K562 (cell line): ENCODE measurements around the gene USP13. TPM values are rescaled to one million over a fixed set of nuclear protein-coding genes. Genes with fewer than 3 reads are reported as not detected.

Experiments used
- ATAC-seq: fragments of 200-7000 bp; cut with Tn5 transposase; 3 replicates; pipeline ENCODE4 v1.9.1; 2020; ENCODE audit warnings: moderate library complexity
- BruUV-seq: library from RNA; stranded (reverse); fragments of 400-500 nt; replicated peaks from 2 replicates; lab custom pipeline; 2021; lab: Mats Ljungman, UMichigan
- CTCF ChIA-PET: fragments of 300-600 bp; formaldehyde crosslinking; extraction: SDS; loops from one replicate; lab custom pipeline; 2021; ENCODE audit warnings: low intra/inter-chr PET ratio; lab: Yijun Ruan, JAX
- POLR2A ChIA-PET: fragments of 300-600, 350-650 bp; sonication (Branson Sonifier 250); formaldehyde crosslinking; extraction: SDS; loops from one replicate; lab custom pipeline; 2021; ENCODE audit warnings: antibody characterized with exemption, inconsistent platforms; lab: Yijun Ruan, JAX
- DNase-seq, 4 experiments: peaks; one replicate each; pipeline versions ENCODE4 v3.0.0 to v3.0.0-alpha.2; 2011 to 2018; ENCODE audit warnings: low spot score in 3 of 4, mixed read lengths in 3 of 4; ENCODE audit errors: extremely low read depth in 1 of 4
- FAIRE-seq: peaks from 2 replicates; lab custom pipeline; 2011; peaks lifted over from hg19 to GRCh38; lab: Jason Lieb, UNC
- H2AFZ ChIP-seq: 2 replicates; pipeline ENCODE4 v1.6.0; 2011; ENCODE audit warnings: low read depth, low read length, control low read depth, inconsistent platforms
- H3K27ac ChIP-seq: fragments of 200-600 bp; 3 replicates; pipeline ENCODE4 v1.8.0; 2011; ENCODE audit warnings: low read depth, mild to moderate bottlenecking, control low read depth, inconsistent platforms, low read length, moderate library complexity, mixed read lengths; ENCODE audit errors: extremely low read depth
- H3K27me3 ChIP-seq, 2 experiments: fragments of 300-600 bp in 1 of 2; 2 replicates in 1 of 2; 3 replicates in 1 of 2; pipeline versions ENCODE4 v1.6.0 to v1.8.0; 2011; ENCODE audit warnings: inconsistent platforms in 2 of 2, low read length in 2 of 2, mild to moderate bottlenecking in 1 of 2, mixed read lengths in 1 of 2, moderate library complexity in 1 of 2; ENCODE audit not compliant: control insufficient read depth in 2 of 2, insufficient read depth in 2 of 2
- H3K36me3 ChIP-seq: fragments of 300-600 bp; 3 replicates; pipeline ENCODE4 v1.8.0; 2011; ENCODE audit warnings: mild to moderate bottlenecking, low read length, inconsistent platforms; ENCODE audit not compliant: control insufficient read depth, insufficient read depth
- H3K4me1 ChIP-seq, 2 experiments: fragments of 200-600 bp in 1 of 2; replicated peaks in 1 of 2; 2 replicates in 1 of 2; 3 replicates in 1 of 2; pipeline versions ENCODE4 v1.5.1 to v1.8.0; 2011; ENCODE audit warnings: inconsistent platforms in 2 of 2, low read length in 2 of 2, mild to moderate bottlenecking in 1 of 2, mixed read lengths in 1 of 2, moderate library complexity in 1 of 2; ENCODE audit not compliant: control insufficient read depth in 2 of 2, insufficient read depth in 2 of 2
- H3K4me2 ChIP-seq: 2 replicates; pipeline ENCODE4 v1.6.1; 2011; ENCODE audit warnings: low read length, control low read depth, inconsistent platforms, mixed read lengths; ENCODE audit not compliant: insufficient read depth
- H3K4me3 ChIP-seq: fragments of 200-600 bp; sonication (generic), shearing (Covaris generic); 2 replicates; pipeline ENCODE4 v1.5.1; 2016; ENCODE audit warnings: control low read depth, inconsistent platforms
- H3K79me2 ChIP-seq: fragments of 200-600 bp; 3 replicates; pipeline ENCODE4 v1.8.0; 2011; ENCODE audit warnings: low read length, inconsistent platforms; ENCODE audit not compliant: control insufficient read depth, insufficient read depth
- H3K9ac ChIP-seq, 2 experiments: 2 replicates each; pipeline versions ENCODE4 v1.6.0 to v1.6.1; 2011; ENCODE audit warnings: low read depth in 2 of 2, low read length in 2 of 2, control low read depth in 1 of 2, inconsistent platforms in 1 of 2, mild to moderate bottlenecking in 1 of 2, mixed read lengths in 1 of 2; ENCODE audit not compliant: insufficient read depth in 1 of 2
- H3K9me1 ChIP-seq: one replicate; pipeline ENCODE4 v1.6.0; 2011; ENCODE audit warnings: inconsistent platforms, mild to moderate bottlenecking, low read length, moderate library complexity; ENCODE audit not compliant: control insufficient read depth, insufficient read depth
- H3K9me3 ChIP-seq: replicated peaks from 2 replicates; pipeline ENCODE4 v1.5.1; 2011; ENCODE audit warnings: low read depth, low read length, inconsistent platforms; ENCODE audit not compliant: control insufficient read depth, insufficient read depth
- H4K20me1 ChIP-seq: replicated peaks from 2 replicates; pipeline ENCODE4 v1.6.1; 2011; ENCODE audit warnings: low read length, inconsistent platforms, mixed read lengths; ENCODE audit not compliant: control insufficient read depth, insufficient read depth
- C11orf30 ChIP-seq: fragments of 450-650 bp; IDR thresholded peaks from 2 replicates; pipeline ENCODE4 v1.6.1; 2016; ENCODE audit warnings: low read depth, mild to moderate bottlenecking
- GTF2F1 ChIP-seq: IDR thresholded peaks from 2 replicates; pipeline ENCODE4 v1.6.1; 2011; ENCODE audit warnings: low read depth, low read length, improper control_type of control experiment
- HNRNPK ChIP-seq: fragments of 200-400 bp; formaldehyde crosslinking; IDR thresholded peaks from one replicate; pipeline ENCODE4 v1.6.1; 2018; ENCODE audit warnings: mild to moderate bottlenecking, low read depth, low read length; ENCODE audit not compliant: poor library complexity, severe bottlenecking
- NCOA2 ChIP-seq, 2 experiments: fragments of 450-650 bp; IDR thresholded peaks; 2 replicates each; pipeline ENCODE4 v1.6.1; 2018; ENCODE audit warnings: mild to moderate bottlenecking in 2 of 2, moderate library complexity in 1 of 2; ENCODE audit not compliant: partially characterized antibody in 2 of 2
- SAFB ChIP-seq: fragments of 200-400 bp; formaldehyde crosslinking; IDR thresholded peaks from 2 replicates; pipeline ENCODE4 v1.6.1; 2017; ENCODE audit warnings: low read depth, low read length, borderline replicate concordance
- SP2 ChIP-seq: IDR thresholded peaks from 2 replicates; pipeline ENCODE4 v1.6.1; 2011; ENCODE audit warnings: mild to moderate bottlenecking, low read depth, low read length, moderate library complexity; ENCODE audit not compliant: poor library complexity, severe bottlenecking; ENCODE audit errors: extremely low read depth
- TEAD1 ChIP-seq, 2 experiments: fragments of 450-650 bp in 1 of 2; sonication (generic) in 1 of 2; formaldehyde crosslinking; IDR thresholded peaks; 2 replicates each; pipeline versions ENCODE4 v1.4.0 to v1.8.0; 2020 to 2022; ENCODE audit warnings: mild to moderate bottlenecking in 2 of 2, missing genetic modification reagents in 1 of 2
- ZNF717 ChIP-seq: fragments of 250-450 bp; sonication (Bioruptor Pico); IDR thresholded peaks from 2 replicates; pipeline ENCODE4 v1.5.0; 2021
- WGBS: fragments of 100-300 bp; shearing (Covaris generic); methylation state at CpG from one replicate; pipeline ENCODE4 v1.1.6; 2016; ENCODE audit warnings: low coverage, mixed read lengths; ENCODE audit not compliant: insufficient coverage; ENCODE audit errors: missing lambda C conversion rate; 5-methylcytosine and 5-hydroxymethylcytosine counted together
- in situ Hi-C: fragments of 300-500 bp; cut with MboI; formaldehyde crosslinking; loops from 4 replicates; pipeline ENCODE4 v1.15.0; 2018; ENCODE audit warnings: inconsistent platforms, mixed read lengths
- intact Hi-C: fragments of 100-400 bp; cut with micrococcal nuclease; formaldehyde crosslinking; loops from 2 replicates; pipeline ENCODE4 v1.14.2; 2022
- polyA plus RNA-seq, 8 experiments: library from polyadenylated mRNA; depleted of rRNA in 4 of 8; stranded (reverse) in 5 of 8; unstranded in 3 of 8; fragments of >200 nt; fragmentation: Nextera tagmentation in 2 of 8; fragmentation: Illumina TruSeq in 1 of 8; extraction: Ambion mirVana in 2 of 8; extraction: Trizol in 1 of 8; gene quantifications; 2 replicates each; pipeline versions ENCODE4 v1.2.1 to v1.2.3, GENCODE V29; 2011 to 2014; ENCODE audit warnings: inconsistent platforms in 1 of 8, missing spikeins in 1 of 8
- total RNA-seq, 7 experiments: library from RNA; depleted of rRNA in 6 of 7; stranded (reverse); fragments of >200 nt in 6 of 7; fragmentation: Illumina TruSeq in 2 of 7; extraction: Trizol in 2 of 7; gene quantifications; 2 replicates each; pipeline versions ENCODE4 v1.2.1 to v1.2.3, GENCODE V29; 2011 to 2021; ENCODE audit warnings: low replicate concordance in 1 of 7
- TF ChIP-seq, protein P1 (sequence below): fragments of 450-650 bp; formaldehyde crosslinking; IDR thresholded peaks from 2 replicates; pipeline ENCODE4 v1.4.0; 2022; ENCODE audit warnings: missing genetic modification characterization

USP13 gene
- total and polyA plus RNA-seq, 9 of the 15 experiments (the other 6 are each of a cell fraction or from before 2014, with no cell fraction given): 0.11 to 2.3 (median 0.51) TPM

DNA sequence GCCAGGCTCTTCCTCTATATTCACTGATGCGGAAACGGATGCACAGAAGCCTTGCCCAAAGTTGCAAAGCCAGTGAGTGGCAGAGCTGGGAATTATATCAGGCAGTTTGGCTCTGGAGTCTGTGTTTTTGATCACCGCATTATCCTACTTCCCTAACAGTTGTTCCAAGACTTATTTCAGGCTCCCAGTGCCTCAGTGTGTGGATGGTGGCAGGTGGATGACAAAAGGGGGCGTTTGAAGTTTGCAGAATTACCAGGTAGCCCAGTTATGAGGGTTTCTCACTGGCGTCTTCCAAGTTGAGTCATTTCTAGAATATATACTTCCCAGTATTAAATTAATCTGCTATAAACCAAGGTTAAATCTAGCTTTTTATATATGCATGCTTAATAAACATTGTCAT lies 81.0 kb downstream of the USP13 start:
- no TSS peak for BruUV-seq
- no peak for TF ChIP-seq TEAD1 (CRISPR knock-in tag; IDR thresholded peaks at IDR 0.05)
- TF ChIP-seq SP2: no peak
- no peak for TF ChIP-seq NCOA2 (IDR thresholded peaks at IDR 0.05; ENCODE audit: partially characterized antibody in 2 of 2)
- no peak for TF ChIP-seq ZNF717 (CRISPR knock-in tag)
- no peak for TF ChIP-seq GTF2F1
- TF ChIP-seq HNRNPK: no peak
- TF ChIP-seq SAFB: no peak
- no peak for TF ChIP-seq C11orf30
- TF ChIP-seq, protein P1, sequence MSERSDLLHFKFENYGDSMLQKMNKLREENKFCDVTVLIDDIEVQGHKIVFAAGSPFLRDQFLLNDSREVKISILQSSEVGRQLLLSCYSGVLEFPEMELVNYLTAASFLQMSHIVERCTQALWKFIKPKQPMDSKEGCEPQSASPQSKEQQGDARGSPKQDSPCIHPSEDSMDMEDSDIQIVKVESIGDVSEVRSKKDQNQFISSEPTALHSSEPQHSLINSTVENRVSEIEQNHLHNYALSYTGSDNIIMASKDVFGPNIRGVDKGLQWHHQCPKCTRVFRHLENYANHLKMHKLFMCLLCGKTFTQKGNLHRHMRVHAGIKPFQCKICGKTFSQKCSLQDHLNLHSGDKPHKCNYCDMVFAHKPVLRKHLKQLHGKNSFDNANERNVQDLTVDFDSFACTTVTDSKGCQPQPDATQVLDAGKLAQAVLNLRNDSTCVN: no peak
- in situ Hi-C loops: no loop called here
- POLR2A ChIA-PET: no interaction called here
- Histone ChIP-seq H3K9me3 (no peaks in the 10 kb centered on the region), H3K9ac (no peak overlapping the region), H3K27me3 (peaks cover 7 to 31% of the 10 kb centered on the region in 2 experiments), H3K36me3 (no peaks in the 10 kb centered on the region), H3K79me2 (no peaks in the 10 kb centered on the region), H2AFZ (no peak overlapping the region), H3K4me2 (no peak overlapping the region), H3K4me3 (no peak overlapping the region), H3K27ac (no peak overlapping the region), H3K9me1 (no peaks in the 10 kb centered on the region), H4K20me1 (no peaks in the 10 kb centered on the region; the same call in 1 of the 2 replicates), H3K4me1 (no peaks in the 10 kb centered on the region)
- intact Hi-C loops: no loop called here
- ATAC-seq (no peak), FAIRE-seq (no peak), DNase-seq (no peak)
- CTCF ChIA-PET: no interaction called here
- WGBS: 3% methylated on average over 5 of the region's 5 CpGs
